ENCODE results near the gene ADCYAP1R1.

ADCYAP1R1 gene

GRCh38 chr7:31107106-31108090 lies 55.3 kb downstream of the ADCYAP1R1 start:
- no peak for DNase-seq

- DNase-seq: no peak
These were observed 56.1 kb downstream of the ADCYAP1R1 start for GRCh38 chr7:31108097-31108657.

DNA sequence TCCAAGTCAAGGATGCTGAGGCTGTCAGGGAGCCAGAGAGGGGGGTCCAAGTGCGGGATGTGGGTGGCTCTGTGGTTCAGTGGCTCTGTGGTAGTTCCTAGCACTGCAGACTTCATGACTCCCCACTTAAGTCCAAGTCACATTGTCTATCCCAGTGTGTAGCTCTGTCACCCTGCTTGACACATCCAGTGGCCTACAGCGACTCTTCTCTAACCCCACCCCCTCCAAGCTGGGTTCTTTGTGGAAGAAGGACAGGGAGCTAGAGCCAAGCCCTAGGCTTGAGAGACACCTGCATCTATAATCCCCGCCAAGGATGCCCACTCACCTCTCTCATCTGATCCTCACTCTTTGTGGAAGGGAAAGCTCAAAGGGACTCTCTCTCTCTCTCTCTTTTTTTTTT lies 57.6 kb downstream of the ADCYAP1R1 start:
- no peak for DNase-seq

- no peak for DNase-seq
These were observed 58.4 kb downstream of the ADCYAP1R1 start for GRCh38 chr7:31110331-31111108.

DNA sequence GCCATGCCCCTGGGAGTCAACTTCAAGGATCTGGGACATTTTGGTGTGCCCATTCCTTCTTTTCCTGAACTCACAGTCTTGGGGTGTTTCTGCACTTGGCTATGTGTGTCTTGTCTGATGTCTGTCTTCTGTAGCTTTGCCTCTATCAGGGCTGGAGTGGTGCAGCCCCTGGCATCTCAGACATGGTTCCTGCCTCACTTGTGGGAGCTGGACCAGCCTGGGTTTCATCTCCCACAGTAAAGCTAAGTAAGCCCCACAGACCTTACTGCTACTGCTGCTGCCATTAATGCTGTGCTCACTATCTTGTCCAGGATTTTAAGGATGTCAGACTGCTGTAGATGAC lies 59.0 kb downstream of the ADCYAP1R1 start:
- DNase-seq: no peak

- DNase-seq: no peak
These were observed 61.6 kb downstream of the ADCYAP1R1 start for GRCh38 chr7:31113660-31114059.

- no peak for DNase-seq
These were observed 62.7 kb downstream of the ADCYAP1R1 start for GRCh38 chr7:31114593-31115343.

DNA sequence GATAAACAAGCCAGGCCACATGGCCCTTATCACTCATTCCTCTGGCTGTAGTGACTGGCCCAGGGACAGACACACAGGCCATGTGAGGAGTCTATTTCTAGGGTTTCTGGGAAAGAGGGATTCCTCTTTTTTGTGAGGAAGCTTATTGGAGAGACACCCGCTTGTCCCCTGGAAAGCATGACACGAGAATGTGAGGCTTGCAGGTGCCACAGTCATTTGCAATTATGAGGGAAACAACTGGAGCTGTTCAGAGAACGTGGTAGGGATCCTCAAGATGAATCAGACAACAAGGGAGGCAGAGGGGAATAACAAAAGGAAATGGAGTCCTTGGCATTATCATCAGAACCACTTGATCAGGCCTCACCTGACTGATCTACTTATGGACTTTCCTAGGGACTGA lies 64.5 kb downstream of the ADCYAP1R1 start:
- no peak for DNase-seq

DNA sequence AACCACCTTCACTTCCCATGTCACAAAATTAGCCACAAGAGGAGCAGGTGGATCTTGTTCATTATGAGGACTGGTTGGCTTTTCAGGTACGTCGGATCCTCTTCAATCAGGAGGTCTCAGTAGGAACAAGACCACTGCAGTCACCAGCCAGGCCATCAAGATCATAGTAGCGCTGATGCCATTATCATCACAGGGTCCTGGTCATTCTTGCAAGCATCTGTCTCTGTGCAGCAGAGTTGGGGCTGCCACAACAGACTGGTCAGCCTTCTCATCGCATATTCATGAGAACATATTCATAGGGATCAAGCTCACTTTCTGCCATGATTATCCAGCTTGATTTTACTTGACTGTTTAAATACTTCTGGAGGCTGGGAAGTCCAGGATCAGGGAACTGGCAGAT lies 67.1 kb downstream of the ADCYAP1R1 start:
- DNase-seq: no peak

GRCh38 chr7:31120800-31121513 lies 68.8 kb downstream of the ADCYAP1R1 start:
- no peak for DNase-seq

DNA sequence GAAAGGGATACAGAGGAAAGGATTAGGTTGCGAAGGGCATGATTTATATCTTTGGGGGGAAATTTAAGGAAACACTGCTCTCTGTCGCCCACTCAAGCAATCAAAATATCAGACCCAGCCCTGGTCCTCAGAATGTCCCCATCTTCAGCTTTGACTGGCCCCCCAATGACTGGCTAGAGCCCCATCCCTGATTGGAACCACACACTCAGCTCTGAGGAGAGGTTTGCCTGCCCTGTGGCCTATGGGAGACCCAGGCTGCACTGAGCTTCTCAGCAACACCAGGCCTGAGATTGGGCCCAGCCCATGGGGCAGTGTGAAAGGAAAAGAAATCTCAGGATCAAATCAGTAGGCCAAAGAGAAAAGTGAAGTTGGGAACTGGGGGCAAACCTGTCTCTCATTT lies 69.5 kb downstream of the ADCYAP1R1 start:
- DNase-seq: no peak

DNA sequence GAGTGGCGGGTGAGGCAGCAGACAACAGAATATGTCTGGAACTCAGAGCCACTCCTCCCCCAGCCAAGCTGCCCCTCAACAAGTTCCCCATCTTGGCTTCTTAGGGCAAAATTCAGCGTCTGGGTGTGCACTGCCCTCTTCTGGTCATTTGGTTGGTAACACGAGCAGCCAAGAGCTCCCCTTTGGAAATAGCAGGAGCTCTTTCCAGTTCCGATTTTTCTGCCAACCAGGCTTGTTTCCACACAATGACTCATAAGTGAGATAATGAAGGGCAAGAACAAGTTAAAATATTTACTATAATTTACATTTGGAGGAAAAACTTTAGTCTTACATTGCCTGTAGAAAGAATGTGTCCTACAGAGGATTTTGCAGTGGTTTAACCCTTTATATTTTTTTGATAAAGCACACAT lies 70.5 kb downstream of the ADCYAP1R1 start:
- peak; percentile 27 for DNase-seq

DNA sequence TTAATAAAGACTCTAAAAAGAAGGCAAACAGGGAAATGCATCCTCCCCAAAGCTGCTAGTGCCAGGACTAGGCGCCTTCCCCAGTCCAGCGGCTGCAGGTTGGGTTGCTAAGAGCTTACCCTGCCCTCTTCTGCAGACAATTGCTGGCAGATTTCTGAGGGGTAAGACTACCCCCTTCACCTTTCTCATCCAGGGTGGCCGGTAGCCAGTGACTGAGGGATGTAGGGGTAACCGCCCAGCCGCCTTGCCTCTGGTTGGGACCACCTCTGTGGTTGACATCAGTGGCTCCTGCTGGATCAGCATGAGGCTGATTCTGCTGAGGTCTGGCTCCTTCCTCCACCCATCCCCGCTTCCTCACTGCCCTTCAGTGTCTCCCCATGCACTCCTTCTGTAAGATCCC lies 71.2 kb downstream of the ADCYAP1R1 start:
- DNase-seq: no peak

- no peak for DNase-seq
These were observed 71.6 kb downstream of the ADCYAP1R1 start for GRCh38 chr7:31123726-31124125.

DNA sequence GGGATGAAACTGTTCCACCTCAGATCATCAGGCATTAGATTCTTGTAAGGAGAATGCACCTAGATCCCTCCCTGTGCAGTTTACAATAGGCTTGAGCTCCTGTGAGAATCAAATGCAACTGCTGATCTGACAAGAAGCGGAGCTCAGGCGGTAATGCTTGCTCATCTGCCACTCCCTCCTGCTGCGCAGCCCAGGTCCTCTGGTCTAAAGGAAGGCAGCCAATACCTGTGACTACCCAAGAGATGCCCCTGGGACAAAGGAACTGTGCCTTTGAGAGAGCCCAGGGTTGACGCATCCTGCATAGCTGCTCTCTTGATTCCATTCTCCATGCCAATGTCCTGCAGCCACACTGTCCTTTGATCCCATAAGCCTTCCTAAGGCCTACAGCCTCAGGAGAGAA lies 73.1 kb downstream of the ADCYAP1R1 start:
- no peak for DNase-seq

GRCh38 chr7:31126976-31127375 lies 74.9 kb downstream of the ADCYAP1R1 start:
- no peak for DNase-seq

DNA sequence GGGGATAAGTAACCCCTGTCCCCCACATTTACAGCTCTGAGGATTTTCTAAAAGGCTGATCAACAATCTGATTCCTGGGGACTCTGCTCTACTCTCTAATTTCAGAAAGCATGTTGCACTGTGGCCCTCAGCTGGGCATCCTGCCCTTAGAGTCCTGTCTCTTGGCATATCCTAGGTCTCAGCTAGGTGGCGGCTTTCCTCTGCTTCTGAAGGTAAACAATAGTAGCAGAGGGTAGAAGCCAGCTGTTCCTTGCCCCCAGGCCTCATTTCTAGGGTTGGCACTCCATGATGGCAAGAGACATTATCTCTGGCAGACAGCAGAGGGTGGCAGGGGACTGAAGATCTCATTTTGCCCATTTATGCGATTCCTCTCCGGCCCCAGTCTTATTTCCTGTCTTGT lies 77.0 kb downstream of the ADCYAP1R1 start:
- no peak for DNase-seq

DNA sequence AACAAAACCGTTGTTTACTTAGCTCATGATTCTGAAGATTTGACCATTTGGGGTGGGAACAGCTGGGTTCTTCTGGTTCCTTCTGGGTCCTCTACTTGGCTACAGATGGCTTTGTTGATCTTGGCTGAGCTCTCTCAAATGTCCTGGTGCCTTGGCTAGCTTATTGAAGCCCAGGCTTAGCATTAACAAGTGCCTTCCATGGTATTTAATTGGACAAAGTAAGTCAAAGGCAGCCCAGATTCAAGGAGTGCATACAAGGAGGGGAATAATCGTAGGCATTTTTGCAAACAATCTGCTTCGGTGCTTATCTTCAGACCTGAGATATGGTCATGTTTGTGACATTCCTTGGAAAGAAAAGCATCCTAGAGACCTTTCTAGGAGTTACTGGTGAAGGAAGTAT lies 81.4 kb downstream of the ADCYAP1R1 start:
- no peak for DNase-seq

DNA sequence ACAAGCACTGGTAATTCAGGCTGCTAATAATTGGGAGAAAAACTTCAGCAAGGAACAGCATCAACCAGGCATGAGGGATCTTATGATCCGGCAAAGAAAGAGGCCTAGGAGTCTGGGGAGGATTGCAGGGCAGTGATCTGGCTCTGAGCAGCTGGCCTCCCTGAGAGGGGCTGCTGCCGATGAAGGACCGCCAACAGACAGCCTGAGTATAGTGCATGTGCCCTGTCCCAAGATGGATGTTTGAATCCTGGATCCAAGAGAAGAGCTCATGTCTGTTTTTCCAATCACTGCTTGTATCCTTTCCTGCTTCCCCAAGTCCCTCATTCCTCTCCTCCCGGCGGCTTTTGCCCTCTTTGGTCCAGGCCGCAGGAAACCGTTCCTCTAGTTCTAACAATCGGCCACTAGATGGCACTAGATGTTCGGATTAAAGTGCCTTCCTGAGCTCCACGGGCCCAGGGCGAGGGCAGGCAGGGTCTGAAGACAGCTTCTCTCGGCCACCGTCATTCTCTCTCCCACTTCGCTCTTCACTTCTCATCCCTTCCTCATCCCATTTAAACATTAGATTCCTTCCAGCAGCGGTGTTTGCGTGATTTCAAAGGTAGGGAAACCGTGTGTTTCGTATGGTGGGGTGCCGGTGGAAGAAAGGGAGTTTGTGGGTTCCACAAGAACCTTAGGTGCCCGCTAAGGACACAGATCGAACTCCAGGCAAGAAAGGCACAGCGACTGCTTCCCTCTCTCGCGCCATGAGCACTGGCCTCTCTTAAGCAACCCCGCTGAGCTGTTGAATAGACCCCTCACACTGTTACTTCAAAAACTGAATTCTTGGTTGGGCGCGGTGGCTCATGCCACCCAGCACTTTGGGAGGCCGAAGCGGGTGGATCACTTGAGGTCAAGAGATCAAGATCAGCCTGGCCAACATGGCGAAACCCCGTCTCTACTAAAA lies 82.4 kb downstream of the ADCYAP1R1 start:
- peak; percentile 36 for DNase-seq

DNA sequence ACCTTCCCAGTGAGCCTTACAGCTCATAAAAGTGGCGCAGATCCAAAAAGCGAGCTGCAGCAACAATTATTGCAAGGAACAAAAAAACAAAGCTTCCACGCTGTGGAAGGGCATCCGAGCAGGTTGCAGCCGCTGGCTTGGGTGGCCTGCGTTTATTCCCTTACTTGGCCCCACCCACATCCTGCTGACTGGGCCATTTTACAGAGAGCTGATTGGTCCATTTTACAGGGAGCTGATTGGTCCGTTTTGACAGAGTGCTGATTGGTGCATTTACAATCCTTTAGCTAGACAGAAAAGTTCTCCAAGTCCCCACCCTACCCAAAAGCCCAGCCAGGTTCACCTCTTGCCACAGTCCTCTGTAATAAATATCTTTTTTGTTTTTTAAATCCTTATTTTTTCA lies 85.1 kb downstream of the ADCYAP1R1 start:
- no peak for DNase-seq

DNA sequence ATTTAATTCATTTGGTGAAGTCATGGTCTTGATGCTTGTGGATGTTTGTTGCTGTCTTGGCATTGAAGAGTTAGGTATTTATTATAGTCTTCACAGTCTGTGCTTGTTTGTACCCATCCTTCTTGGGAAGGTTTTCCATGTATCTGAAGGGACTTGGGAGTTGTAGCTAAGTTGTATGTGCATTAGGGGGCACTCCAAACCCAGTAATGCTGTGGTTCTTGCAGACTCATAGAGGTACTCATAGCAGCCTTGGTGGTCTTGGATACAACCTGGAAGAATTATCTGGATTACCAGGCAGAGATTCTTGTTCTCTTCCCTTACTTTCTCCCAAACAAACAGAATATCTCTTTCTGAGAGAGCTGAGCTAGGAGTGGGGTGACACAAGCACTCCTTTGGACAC lies 93.2 kb downstream of the ADCYAP1R1 start:
- no peak for DNase-seq

Measured in NK-92 treated with Interleukin-12 subunit alpha and Interleukin-12 subunit beta, amount 100 ng/mL, for 24 hours (cell line).